Prostate gland (tissue), 2 donors: Measurements from ENCODE around the gene COL11A1.

Experiments used
- CTCF ChIP-seq, 4 experiments: fragments of 200-600 bp in 2 of 4; fragments of 450-650 bp in 2 of 4; sonication (generic) in 2 of 4; IDR thresholded peaks; 1 replicate in 3 of 4; 2 replicates in 1 of 4; pipeline ENCODE4 v1.5.1; 2016 to 2019; ENCODE audit warnings: antibody characterized with exemption in 4 of 4, mild to moderate bottlenecking in 2 of 4, moderate library complexity in 2 of 4
- POLR2AphosphoS5 ChIP-seq: sonication (generic); formaldehyde crosslinking; IDR thresholded peaks from one replicate; pipeline ENCODE4 v1.6.1; 2017; ENCODE audit warnings: antibody characterized with exemption

- TF ChIP-seq CTCF (IDR thresholded peaks at IDR 0.05) (no peak), POLR2AphosphoS5 (no peak)
These were observed 39.1 kb downstream of the COL11A1 start for GRCh38 chr1:103069201-103069600.
